DOHH2 (cell line): ENCODE results near the gene UGT1A8.

Experiments
- H3F3A ChIP-seq: fragments of 200-600 bp; sonication (generic), shearing (Covaris generic); 2 replicates; pipeline ENCODE4 v1.6.0; 2016; ENCODE audit warnings: antibody characterized with exemption, mild to moderate bottlenecking; ENCODE audit not compliant: control insufficient read depth, insufficient read depth
- H3K27ac ChIP-seq: fragments of 200-600 bp; sonication (generic); 2 replicates; pipeline ENCODE4 v1.5.1; 2014; ENCODE audit warnings: low read depth, mild to moderate bottlenecking, low read length, moderate library complexity
- H3K27me3 ChIP-seq: fragments of 200-600 bp; sonication (generic); 2 replicates; pipeline ENCODE4 v1.6.1; 2014; ENCODE audit warnings: mild to moderate bottlenecking, low read length, mixed read lengths; ENCODE audit not compliant: control insufficient read depth
- H3K36me3 ChIP-seq: fragments of 200-600 bp; sonication (generic); 2 replicates; pipeline ENCODE4 v1.6.1; 2014; ENCODE audit warnings: mild to moderate bottlenecking, low read length, moderate library complexity, mixed read lengths; ENCODE audit not compliant: control insufficient read depth
- H3K4me1 ChIP-seq: fragments of 200-600 bp; sonication (generic); 2 replicates; pipeline ENCODE4 v1.6.1; 2014; ENCODE audit warnings: mild to moderate bottlenecking, low read length, mixed read lengths; ENCODE audit not compliant: control insufficient read depth
- H3K4me2 ChIP-seq: fragments of 200-600 bp; sonication (generic); 2 replicates; pipeline ENCODE4 v1.6.0; 2014; ENCODE audit warnings: mild to moderate bottlenecking, low read length, moderate library complexity
- H3K4me3 ChIP-seq: fragments of 200-600 bp; sonication (generic); 2 replicates; pipeline ENCODE4 v1.5.1; 2014; ENCODE audit warnings: mild to moderate bottlenecking, low read length, mixed read lengths
- H3K79me2 ChIP-seq: fragments of 200-600 bp; sonication (generic); 2 replicates; pipeline ENCODE4 v1.6.1; 2014; ENCODE audit warnings: mild to moderate bottlenecking, low read length, mixed read lengths; ENCODE audit not compliant: control insufficient read depth
- H3K9me2 ChIP-seq: fragments of 200-600 bp; sonication (generic); replicated peaks from 2 replicates; pipeline ENCODE4 v1.6.1; 2014; ENCODE audit warnings: mild to moderate bottlenecking, low read length, mixed read lengths; ENCODE audit not compliant: control insufficient read depth
- H3K9me3 ChIP-seq: fragments of 200-600 bp; sonication (generic); 2 replicates; pipeline ENCODE4 v1.6.1; 2014; ENCODE audit warnings: antibody characterized with exemption, low read length, mixed read lengths; ENCODE audit not compliant: control insufficient read depth, insufficient read depth
- H4K20me1 ChIP-seq: fragments of 200-600 bp; sonication (generic); 2 replicates; pipeline ENCODE4 v1.6.0; 2014; ENCODE audit warnings: low read depth, mild to moderate bottlenecking, antibody characterized with exemption, low read length, moderate library complexity; ENCODE audit not compliant: control insufficient read depth, insufficient read depth
- CTCF ChIP-seq: fragments of 200-600 bp; sonication (generic); IDR thresholded peaks from one replicate; pipeline ENCODE4 v1.5.1; 2014; ENCODE audit warnings: antibody characterized with exemption, mild to moderate bottlenecking, low read depth, low read length; ENCODE audit not compliant: poor library complexity, severe bottlenecking
- EZH2phosphoT487 ChIP-seq: fragments of 200-600 bp; sonication (generic); IDR thresholded peaks from 2 replicates; pipeline ENCODE4 v1.6.1; 2017; ENCODE audit warnings: borderline replicate concordance, mild to moderate bottlenecking, antibody characterized with exemption, low read length, moderate library complexity, mixed read lengths

UGT1A8 gene

DNA sequence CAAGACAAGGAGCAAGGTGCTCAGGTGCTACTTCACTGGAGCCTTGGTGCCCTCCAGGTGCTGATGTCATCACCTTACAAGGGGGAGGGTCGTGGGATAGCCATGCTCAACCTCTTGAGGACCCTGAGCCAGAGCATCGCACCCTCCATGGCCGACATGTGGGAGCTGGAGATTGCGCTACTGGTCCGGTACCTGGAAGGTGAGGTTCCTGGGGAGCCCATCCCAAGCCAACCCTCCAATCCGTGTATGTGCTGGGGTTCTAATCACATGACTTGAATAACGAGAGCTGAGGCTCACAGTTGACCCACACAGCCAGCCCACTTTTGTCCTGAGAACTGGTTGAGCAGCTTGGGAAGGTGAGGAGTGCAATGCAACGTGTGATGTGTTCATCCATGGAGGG, 186.6 kb downstream of the UGT1A8 start:
- peaks cover 9% of the 10 kb centered on the region; the same call in 1 of the 2 replicates for H3K27me3 ChIP-seq
- no peak overlapping the region for H3K27ac ChIP-seq
- no peaks in the 10 kb centered on the region for H3K9me2 ChIP-seq
- no peaks in the 10 kb centered on the region for H3F3A ChIP-seq
- no peaks in the 10 kb centered on the region for H4K20me1 ChIP-seq
- no peak overlapping the region for H3K4me2 ChIP-seq
- H3K4me3 ChIP-seq: no peak overlapping the region
- H3K9me3 ChIP-seq: no peaks in the 10 kb centered on the region
- H3K4me1 ChIP-seq: peaks cover 9% of the 10 kb centered on the region
- no peaks in the 10 kb centered on the region for H3K36me3 ChIP-seq
- no peaks in the 10 kb centered on the region for H3K79me2 ChIP-seq
- TF ChIP-seq CTCF (no peak), EZH2phosphoT487 (no peak)

- Histone ChIP-seq H3K79me2 (no peaks in the 10 kb centered on the region), H3K4me3 (no peak overlapping the region), H3K4me2 (no peak overlapping the region), H3K9me3 (no peaks in the 10 kb centered on the region), H3K9me2 (no peaks in the 10 kb centered on the region), H3F3A (no peaks in the 10 kb centered on the region), H3K27me3 (peaks cover 10% of the 10 kb centered on the region), H4K20me1 (no peaks in the 10 kb centered on the region), H3K4me1 (no peaks in the 10 kb centered on the region), H3K27ac (no peak overlapping the region), H3K36me3 (no peaks in the 10 kb centered on the region)
- no peak for TF ChIP-seq CTCF
- TF ChIP-seq EZH2phosphoT487: no peak
These were observed 189.9 kb downstream of the UGT1A8 start for GRCh38 chr2:233807215-233807865.

GRCh38 chr2:233807966-233808935, 190.8 kb downstream of the UGT1A8 start:
- TF ChIP-seq EZH2phosphoT487 (no peak), CTCF (no peak)
- Histone ChIP-seq H3F3A (no peaks in the 10 kb centered on the region), H3K9me3 (no peaks in the 10 kb centered on the region), H3K4me2 (no peak overlapping the region), H3K79me2 (no peaks in the 10 kb centered on the region), H3K27ac (no peak overlapping the region), H4K20me1 (no peaks in the 10 kb centered on the region), H3K36me3 (no peaks in the 10 kb centered on the region), H3K27me3 (peaks cover 10% of the 10 kb centered on the region), H3K9me2 (no peaks in the 10 kb centered on the region), H3K4me1 (no peaks in the 10 kb centered on the region), H3K4me3 (no peak overlapping the region)
